ENCODE data around the gene MYD88.

Gene MYD88

DNA sequence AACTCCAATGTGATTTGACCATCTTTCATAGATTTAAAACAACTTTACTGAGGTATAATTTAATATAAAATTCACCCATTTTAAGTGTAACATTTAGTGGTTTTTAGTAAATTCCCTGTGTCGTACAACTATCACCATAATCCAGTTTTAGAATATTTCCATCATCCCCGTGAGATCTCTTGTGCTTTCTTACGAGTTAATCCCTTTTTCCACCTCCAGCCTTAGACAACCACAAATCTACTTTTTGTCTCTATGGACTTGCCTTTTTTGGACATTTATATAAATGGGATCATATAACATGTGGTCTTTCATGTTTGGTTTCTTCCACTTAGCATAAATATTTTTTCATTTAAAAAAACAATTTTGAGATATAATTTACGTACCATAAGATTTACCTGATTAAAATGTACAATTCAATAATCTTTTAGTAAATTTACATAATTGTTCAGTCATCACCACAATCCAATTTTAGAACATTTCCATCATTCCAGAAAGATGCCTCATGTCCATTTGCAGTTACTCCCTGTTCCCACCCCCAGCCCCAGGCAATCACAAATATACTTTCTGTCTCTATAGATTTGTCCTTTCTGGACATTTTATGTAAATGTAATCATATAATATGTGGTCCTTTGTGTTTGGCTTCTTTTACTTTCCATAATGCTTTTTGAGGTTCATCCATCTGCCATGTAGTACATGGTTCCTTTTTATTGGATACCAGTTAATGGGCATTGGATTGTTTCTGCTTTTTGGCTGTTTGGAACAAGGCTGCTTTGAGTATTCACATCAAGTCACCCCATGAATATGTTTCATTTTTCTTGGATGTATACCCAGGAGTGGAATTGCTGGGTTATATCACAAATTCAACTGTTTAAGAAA, 29.9 kb downstream of the MYD88 start:
- DNase-seq, result no peak

DNA sequence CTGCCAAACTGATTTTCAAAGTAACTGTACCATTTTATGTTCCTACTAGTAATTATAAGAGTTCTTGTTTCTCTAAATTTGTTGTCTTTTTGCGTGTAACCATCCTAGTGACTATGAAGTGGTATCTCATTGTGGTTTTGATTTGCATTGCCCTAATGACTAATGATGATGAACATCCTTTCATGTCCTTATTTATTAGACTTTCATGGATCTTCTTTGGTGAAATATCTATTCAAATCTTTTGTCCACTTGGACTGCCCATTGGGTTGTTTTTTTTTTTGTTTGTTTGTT, 30.5 kb downstream of the MYD88 start:
- no peak for DNase-seq

DNA sequence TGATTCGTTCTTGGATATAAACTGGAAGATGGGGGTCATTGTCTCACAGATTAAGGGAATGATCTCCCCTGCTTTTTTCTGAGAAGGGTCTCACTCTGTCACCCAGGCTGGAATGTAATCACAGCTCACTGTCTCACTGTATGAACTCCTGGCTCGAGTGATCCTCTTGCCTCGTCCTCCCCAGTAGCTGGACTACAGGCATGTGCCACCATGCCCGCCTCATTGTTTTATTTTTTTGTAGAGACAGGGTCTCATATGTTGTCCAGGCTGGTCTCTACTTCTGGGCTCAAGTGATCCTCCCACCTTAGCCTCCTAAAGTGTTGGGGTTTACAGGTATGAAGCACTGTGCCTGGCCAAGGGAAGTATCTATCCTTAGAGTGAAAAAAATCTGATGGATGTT, 32.3 kb downstream of the MYD88 start:
- DNase-seq, result no peak

DNA sequence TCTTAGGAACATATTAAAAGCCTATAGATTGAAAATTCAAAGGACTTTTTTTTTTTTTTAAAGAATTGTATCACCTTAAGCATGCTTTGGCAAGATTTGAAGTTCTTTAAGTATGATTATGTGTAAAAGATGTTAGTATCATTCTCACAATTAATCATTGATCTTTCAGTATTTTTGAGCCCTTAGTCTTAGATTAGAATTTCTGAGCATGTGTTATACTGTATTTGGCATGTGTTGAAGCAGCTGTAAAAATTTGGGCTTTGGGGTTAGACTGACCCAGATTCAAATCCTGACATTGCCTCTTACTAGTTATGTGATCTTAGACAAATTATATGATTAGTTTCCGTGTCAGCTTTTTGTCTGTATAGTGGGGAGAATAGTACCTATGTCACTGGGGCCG, 33.2 kb downstream of the MYD88 start:
- DNase-seq, result no peak

DNA sequence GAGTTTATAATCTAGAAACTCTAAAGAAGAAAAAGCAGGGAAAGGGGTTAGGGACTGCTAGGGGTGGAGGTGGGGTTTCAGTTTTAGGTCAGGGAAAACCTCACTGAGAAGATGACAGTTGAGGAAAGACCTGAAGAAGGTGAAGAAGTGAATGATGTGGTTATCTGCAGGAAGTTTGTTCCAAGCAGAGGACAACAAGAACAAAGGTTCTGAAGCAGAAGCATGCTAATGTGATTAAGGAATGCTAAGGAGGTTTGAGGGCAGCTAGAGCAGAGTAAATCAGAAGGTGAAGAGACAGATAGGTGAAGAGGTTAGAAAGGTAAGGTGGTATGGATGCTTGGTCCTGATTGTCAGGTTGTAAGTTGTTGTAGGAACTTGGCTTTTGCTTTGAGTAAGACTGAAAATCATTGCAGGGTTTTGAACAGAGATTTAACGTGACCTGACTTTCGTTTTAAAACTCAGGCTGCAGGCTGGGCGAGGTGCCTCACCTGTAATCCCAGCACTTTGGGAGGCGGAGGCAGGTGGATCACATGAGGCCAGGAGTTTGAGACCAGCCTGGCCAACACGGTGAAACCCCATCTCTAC, 35.5 kb downstream of the MYD88 start:
- no peak for DNase-seq

DNA sequence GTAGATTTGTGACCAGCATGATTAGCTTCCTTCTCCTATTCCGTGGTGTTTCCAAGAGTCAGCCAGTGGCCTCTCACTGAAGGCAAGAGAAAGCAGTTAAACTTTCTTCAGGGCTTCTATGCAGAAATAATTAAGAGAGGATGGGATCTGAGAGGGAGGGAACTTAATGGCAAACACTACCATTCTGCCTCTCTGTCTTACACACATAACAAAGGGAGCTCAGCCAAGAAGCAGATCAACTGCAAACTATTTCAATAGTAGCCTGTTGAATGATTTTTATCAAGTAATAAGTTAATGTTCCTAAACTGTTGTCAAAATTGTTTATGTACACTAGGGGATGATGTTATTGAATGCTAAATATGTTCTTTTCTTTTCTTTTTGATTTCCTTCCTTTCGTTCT, 38.7 kb downstream of the MYD88 start:
- DNase-seq, result no peak

DNA sequence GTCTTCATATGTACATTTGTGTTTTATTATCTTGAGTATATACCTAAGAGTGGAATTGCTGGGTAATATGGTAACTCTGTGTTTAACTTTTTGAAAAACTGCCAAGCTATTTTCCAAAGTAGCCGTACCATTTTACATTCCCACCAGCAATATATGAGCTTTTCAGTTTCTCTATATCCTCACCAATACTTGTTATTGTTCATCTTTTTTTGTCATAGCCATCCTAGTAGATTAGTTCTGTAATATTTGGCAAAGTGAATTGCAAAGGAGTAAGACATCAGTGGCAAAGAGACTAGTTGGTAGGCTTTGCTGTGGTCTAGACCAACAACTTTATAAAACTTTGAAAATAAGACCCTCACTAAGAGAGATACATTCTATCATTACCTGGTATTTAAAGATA, 48.3 kb downstream of the MYD88 start:
- no peak for DNase-seq

DNA sequence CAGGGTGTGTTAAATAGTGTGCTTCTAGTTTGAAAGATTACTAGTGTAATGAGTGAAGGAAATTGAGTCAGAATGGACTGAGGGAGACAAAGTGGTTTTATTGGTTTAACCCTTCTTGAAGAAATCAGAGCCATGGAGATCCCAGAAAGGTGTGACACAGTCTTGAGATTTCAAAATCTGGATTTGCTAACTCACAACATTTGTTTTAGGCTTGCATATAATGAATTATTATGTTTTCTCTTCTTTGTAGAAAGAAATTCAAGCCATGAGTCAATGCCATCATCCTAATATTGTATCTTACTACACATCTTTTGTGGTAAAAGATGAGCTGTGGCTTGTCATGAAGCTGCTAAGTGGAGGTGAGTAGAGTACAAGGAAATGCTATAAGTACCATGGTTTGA, 52.0 kb downstream of the MYD88 start:
- DNase-seq, result no peak

All from midbrain (tissue), 1 donor.